Renal cortex interstitium (tissue), 11 donors: Measurements from ENCODE around the gene VAV2. TPM values are rescaled to one million over a fixed set of nuclear protein-coding genes. Genes with fewer than 3 reads are reported as not detected.

Experiments used
- DNase-seq, 11 donors: peaks; one replicate each; pipeline ENCODE4 v3.0.0-alpha.2; 2013; ENCODE audit warnings: low read depth in 9 of 11, low spot score in 4 of 11; ENCODE audit errors: extremely low read depth in 1 of 11
- polyA plus RNA-seq, 3 donors: library from polyadenylated mRNA; unstranded; fragments of 120-200 nt; gene quantifications; one replicate each; pipeline ENCODE4 v1.2.1, GENCODE V29; 2013; ENCODE audit not compliant: insufficient read length in 3 of 3

VAV2 gene
- polyA plus RNA-seq, 3 donors, result 37.2 to 66.2 (median 40.4) TPM

DNA sequence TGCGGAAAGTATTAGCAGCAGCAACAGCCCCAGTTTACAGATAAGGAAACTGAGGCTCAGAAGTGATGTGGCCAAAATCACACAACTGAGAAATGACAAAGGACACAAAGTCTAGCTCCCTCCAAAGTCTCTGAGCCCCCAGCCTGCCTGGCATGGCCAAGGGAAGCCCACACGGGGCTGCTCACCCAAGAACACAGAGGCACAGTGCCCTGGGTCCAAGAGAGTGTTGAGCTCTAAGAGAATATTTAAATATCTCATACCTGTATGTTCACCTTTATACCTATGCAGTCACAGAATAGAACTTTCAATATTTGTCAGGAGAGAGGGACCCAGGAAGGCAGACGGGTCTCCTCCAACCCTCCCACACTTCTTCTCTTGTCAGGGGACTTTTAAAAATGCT, 16.6 kb downstream of the VAV2 start:
- no peak for DNase-seq

- no peak for DNase-seq
Observed at GRCh38 chr9:133974631-133975341, 17.3 kb downstream of the VAV2 start.

DNA sequence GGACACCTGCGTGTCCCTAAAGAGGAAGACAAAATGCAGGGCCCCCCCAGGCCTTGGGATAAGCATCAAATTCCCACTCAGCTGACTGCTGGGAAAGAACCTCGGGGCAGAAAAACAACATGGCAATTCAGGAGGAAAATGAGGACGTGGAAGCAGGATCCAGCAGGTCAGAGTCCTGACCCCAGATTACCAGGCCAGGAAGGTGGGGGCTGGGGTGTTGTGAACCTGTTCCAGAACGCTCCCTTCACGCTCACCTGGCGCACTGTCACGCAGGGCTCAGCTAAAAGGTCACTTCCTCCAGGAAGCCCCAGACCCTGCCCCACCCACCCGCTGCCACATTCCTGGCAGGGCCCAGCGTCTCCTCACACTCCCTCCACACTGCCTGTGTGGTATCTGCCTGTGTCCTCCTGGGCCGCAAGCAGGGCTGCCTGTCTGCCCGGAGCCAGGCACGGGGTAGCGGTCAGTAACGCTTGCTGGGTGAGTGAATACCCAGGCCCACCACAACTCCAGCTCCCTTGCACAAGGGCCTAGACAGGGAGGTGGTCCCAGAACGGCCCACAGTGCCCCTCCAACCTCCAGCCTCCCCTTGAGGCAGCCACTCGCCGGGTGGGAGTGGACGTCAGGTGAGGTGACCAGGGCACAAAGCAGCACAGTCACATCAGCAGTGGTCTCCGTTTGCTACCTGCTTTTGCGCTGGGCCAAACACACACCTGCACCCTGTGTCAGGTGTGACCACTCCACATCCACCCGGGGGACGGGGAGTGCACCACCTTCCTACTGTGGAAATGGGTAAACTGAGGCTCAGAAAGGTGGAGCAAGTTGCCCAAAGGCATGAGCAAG, 18.1 kb downstream of the VAV2 start:
- no peak for DNase-seq

GRCh38 chr9:133973111-133973790, 18.9 kb downstream of the VAV2 start:
- DNase-seq, result no peak

DNA sequence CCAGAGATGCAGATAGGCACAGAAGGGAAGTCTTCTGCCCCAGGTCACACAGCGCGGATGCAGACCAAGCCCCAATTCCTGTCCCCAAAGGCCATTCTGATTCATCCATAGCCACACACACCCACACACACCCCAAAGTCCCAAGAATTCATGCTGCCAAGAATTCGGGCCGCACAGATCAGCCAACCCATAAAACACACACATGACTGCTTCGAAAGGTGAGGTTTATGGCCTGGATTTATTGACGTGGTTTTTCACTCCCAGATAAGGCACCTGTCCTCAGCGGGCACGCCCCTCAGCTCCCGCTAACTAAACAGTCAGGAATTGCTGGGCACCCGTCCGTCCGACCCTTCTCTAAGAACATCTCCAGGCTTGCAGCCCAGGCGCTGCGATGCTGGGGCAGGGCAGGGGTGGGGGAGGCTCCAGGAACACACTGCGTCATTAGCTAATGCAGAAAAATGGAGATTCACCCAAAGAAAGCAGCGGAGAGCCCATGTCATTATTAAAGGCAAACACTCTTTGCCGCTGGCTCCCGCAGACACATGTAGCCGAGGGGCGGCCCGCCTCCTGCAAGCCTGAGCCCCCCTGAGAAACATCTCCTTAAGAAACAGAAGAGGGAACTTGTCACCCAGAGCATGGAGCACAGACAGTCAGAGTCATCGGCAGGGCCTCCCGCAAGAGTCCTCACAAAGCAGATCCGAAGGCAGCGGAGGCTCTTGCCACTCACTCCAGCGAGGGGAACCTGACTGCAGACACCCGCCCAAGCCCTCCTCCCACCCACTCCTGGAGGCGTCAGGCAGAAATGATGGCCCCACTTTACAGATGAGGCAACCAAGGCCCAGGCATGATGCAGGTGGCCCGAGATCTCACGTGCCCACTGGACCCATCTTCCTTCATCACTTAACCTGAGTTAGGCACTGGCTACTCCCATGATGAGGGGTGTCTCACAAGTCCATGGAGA, 19.9 kb downstream of the VAV2 start:
- DNase-seq, result no peak

DNA sequence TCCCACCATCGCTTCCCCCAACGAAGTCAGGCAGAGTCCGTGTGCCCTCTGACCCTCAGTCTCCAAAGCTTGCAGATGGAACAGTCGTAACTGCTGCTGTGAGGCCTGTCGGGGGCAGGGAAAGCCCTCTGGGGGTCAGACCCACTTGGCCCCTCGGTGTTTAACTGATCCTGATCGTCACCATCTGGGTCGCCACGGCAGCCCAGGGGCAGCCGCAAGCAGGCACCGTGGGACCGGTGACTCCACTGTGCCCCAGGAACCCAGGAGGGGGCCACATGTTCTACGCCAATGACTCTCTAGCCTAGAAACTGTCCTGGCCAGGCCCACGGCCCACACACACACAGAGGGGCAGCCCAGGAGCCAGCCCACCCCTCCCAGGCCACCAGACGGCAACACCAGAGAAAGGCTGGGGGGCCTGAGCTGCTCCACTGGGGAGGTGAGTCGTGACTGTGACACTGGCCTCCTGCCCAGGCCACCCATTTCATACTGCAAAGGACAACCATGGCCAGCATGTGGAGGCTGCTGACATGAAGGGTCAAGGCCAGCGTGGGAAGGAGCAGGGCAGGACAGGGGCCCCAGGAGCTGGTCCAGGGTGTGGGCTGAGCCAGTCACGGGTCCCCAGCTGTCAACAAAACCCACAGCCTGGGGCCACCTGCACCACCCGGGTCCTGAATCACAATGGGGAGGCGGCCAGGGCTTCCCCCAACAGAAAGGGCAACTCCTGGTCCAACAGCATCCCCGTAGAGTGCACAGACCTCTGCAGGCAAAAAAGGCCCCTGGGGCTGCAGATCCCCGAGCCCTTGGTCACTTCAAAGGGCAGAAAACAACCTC, 20.8 kb downstream of the VAV2 start:
- no peak for DNase-seq

GRCh38 chr9:133970581-133971058, 21.5 kb downstream of the VAV2 start:
- DNase-seq, result no peak

GRCh38 chr9:133969681-133970580, 22.2 kb downstream of the VAV2 start:
- no peak for DNase-seq

GRCh38 chr9:133968966-133969617, 23.0 kb downstream of the VAV2 start:
- DNase-seq, result no peak

DNA sequence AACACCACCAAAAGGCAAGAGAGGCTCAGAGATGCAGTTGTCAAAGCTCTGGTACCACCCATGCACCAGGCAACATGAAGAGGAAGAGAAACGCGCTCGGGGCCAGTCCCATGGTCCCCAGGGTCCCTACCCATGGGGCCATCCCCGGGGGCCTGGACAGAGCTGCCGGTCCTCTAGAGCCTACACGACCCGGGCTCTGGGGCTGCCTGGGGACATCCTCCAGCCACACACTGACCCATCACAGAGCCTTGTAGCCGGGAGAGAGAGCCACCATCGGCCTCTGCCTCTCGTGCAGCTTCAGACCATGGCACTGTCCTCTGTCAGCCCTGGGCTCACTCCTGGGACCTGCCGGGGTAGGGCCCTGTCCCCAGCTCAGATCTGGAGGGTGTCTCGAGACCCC, 23.7 kb downstream of the VAV2 start:
- no peak for DNase-seq

DNA sequence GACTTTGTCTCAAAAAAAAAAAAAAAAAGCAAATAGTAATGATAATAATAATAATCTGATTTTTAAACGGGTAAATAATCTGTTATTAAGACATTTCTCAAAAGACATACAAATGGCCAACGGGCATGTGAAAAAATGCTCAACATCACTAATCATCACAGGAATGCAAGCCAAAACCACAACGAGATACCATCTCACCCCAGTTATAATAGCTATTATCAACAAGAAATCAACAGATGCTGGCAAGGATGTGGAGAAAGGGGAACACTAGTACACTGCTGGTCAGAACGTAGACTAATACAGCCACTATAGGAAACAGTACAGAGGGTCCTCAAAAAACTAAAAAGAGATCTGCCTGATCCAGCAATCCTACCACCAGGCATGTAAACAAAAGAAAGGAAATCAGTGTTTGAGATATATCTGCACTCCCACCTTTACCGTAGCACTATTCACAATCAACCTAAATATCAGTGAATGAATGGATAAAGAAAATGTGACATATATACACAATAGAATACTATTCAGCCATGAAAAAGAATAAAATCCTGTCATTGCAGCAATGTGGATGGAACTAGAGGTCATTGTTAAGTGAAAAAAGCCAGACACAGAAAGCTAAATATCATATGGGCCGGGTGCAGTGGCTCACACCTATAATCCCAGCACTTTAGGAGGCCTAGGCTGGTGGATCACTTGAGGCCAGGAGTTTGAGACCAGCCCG, 24.9 kb downstream of the VAV2 start:
- no peak for DNase-seq

DNA sequence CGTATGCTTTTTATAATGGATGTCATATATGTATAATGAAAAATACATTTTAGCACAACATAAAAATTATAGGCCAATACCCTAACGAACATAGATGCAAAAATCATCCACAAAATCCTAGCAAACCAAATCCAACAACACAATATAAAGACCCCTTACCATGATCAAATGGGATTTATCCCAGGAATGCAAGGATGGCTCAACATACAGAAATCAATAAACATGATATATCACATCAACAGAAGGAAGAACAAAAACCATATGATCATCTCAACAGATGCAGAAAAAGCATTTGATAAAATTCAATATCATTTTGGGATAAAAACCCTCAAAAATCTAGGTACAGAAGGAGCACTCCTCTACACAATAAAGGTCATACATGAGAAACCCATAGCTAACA, 27.7 kb downstream of the VAV2 start:
- DNase-seq, result no peak

DNA sequence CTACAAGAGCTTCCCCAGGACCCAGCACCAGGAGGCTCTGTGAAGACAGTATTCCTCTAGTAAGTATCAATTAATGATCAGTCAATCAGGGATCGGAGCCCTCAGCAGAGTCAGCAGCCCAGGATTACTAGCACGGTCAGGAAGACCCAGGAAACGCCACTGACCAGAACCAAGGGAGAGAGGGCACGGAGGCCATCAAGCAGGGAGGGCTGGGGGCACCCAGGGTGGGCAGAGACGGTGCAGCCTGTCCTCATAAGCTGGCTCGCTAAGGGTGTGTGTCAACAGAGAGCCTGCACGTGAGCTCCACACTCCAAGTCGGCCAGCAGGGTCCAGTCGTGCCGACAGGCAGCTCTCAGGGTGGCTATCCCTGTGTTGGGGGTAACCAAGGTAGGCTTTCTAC, 29.0 kb downstream of the VAV2 start:
- no peak for DNase-seq

GRCh38 chr9:133962341-133962740, 29.8 kb downstream of the VAV2 start:
- no peak for DNase-seq

- DNase-seq, result no peak
Observed at GRCh38 chr9:133961226-133962165, 30.6 kb downstream of the VAV2 start.
